Prostate gland (tissue), 2 donors: ENCODE measurements around the gene WDR82. TPM values are rescaled to one million over a fixed set of nuclear protein-coding genes. Genes with fewer than 3 reads are reported as not detected.
"Not testable (repeated sequence)": the region's sequence is repeated elsewhere in the genome, so short reads cannot be mapped to it uniquely, and the experiment has no call there.

Experiments used
- DNase-seq: peaks from one replicate; pipeline ENCODE4 v3.0.0-alpha.2; 2019; ENCODE audit warnings: low spot score
- H3K27ac ChIP-seq, 2 donors: fragments of 200-600 bp; sonication (generic); 2 replicates each; pipeline ENCODE4 v1.5.1; 2017 to 2019
- H3K27me3 ChIP-seq: fragments of 200-600 bp; sonication (generic); replicated peaks from 2 replicates; pipeline ENCODE4 v1.5.1; 2019; ENCODE audit not compliant: insufficient read depth
- H3K36me3 ChIP-seq, 2 donors: fragments of 200-600 bp; sonication (generic); 1 replicate in 1 of 2; 2 replicates in 1 of 2; pipeline versions ENCODE4 v1.5.1 to v1.8.1; 2017 to 2019
- H3K4me1 ChIP-seq: fragments of 200-600 bp; sonication (generic); replicated peaks from 2 replicates; pipeline ENCODE4 v1.5.1; 2019
- H3K4me3 ChIP-seq, 2 donors: fragments of 200-600 bp; sonication (generic); 2 replicates each; pipeline ENCODE4 v1.5.1; 2017 to 2019
- H3K9me3 ChIP-seq: fragments of 200-600 bp; sonication (generic); 2 replicates; pipeline ENCODE4 v1.5.1; 2017
- POLR2A ChIP-seq: fragments of 450-650 bp; IDR thresholded peaks from one replicate; pipeline ENCODE4 v1.6.1; 2016; ENCODE audit warnings: antibody characterized with exemption, mild to moderate bottlenecking
- POLR2AphosphoS5 ChIP-seq: sonication (generic); formaldehyde crosslinking; IDR thresholded peaks from one replicate; pipeline ENCODE4 v1.6.1; 2017; ENCODE audit warnings: antibody characterized with exemption
- WGBS: methylation state at CpG from one replicate; pipeline ENCODE4 v1.1.5; 2018; 5-methylcytosine and 5-hydroxymethylcytosine counted together
- intact Hi-C: fragments of 100-400 bp; cut with DNase I; formaldehyde crosslinking; loops from one replicate; pipeline ENCODE4 v1.14.2; 2022
- total RNA-seq, 2 donors: library from RNA; depleted of rRNA; stranded (reverse); fragments of >200 nt; gene quantifications; one replicate each; pipeline ENCODE4 v1.1.0, GENCODE V29; 2016
- TF ChIP-seq, protein P1 (sequence below), 4 experiments: fragments of 200-600 bp in 2 of 4; fragments of 450-650 bp in 2 of 4; sonication (generic) in 2 of 4; IDR thresholded peaks; 1 replicate in 3 of 4; 2 replicates in 1 of 4; pipeline ENCODE4 v1.5.1; 2016 to 2019; ENCODE audit warnings: antibody characterized with exemption in 4 of 4, mild to moderate bottlenecking in 2 of 4, moderate library complexity in 2 of 4

Gene WDR82
- total RNA-seq, 2 donors from 2014 or later, result 52.4 to 86.9 TPM

DNA sequence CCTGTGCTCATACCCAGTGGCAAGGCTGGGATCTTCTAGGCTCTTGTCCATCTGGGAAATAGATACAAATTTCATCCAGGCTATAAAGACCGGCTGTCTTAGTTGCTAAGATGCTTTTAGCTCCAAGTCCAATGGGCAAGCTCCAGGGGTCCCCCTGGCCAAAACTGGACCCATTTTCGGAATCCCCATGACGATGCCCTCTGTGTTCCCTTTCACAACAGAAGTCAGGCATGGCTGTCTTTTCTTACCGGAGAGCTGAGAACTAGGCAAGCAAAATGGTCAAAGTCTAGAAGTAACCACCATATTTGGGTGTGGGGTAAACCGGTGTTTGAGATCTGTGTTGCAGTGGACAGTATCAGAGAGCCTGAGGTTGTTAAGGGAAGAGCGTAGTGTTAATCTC is 10.2 kb upstream of the WDR82 start:
- DNase-seq, result no peak
- Histone ChIP-seq H3K4me1 (no peaks in the 10 kb centered on the region), H3K27me3 (no peaks in the 10 kb centered on the region), H3K27ac (no peak overlapping the region), H3K36me3 (no peaks in the 10 kb centered on the region), H3K9me3 (no peaks in the 10 kb centered on the region), H3K4me3 (peak overlapping the region in 1 of 2 donors; percentile 91)
- WGBS, result 91% methylated on average over 6 of the region's 6 CpGs
- intact Hi-C loops, result loop anchor here (5.0 kb wide), 1 partner anchor 51 kb away; the partner anchor contains the start of gene TWF2
- TF ChIP-seq POLR2AphosphoS5, result no peak

- TF ChIP-seq POLR2A (no peak), POLR2AphosphoS5 (peak; percentile 77)
- Histone ChIP-seq H3K9me3 (no peaks in the 10 kb centered on the region), H3K4me1 (no peaks in the 10 kb centered on the region), H3K4me3 (peak overlapping the region; percentile 91 to 95), H3K27me3 (no peaks in the 10 kb centered on the region), H3K27ac (peak overlapping the region; percentile 99 to 100), H3K36me3 (no peaks in the 10 kb centered on the region)
- intact Hi-C loops, result loop anchor here (5.0 kb wide), 1 partner anchor 49 kb away; the partner anchor contains the start of gene TWF2
- 35% methylated on average over 8 of the region's 8 CpGs for WGBS
- DNase-seq, result peak; percentile 58
Observed at GRCh38 chr3:52286777-52287110, 8.3 kb upstream of the WDR82 start.

GRCh38 chr3:52284051-52284450 is 5.6 kb upstream of the WDR82 start:
- H3K27ac ChIP-seq, intact Hi-C loops: not testable (repeated sequence)
- 84% methylated on average over 4 of the region's 4 CpGs for WGBS

DNA sequence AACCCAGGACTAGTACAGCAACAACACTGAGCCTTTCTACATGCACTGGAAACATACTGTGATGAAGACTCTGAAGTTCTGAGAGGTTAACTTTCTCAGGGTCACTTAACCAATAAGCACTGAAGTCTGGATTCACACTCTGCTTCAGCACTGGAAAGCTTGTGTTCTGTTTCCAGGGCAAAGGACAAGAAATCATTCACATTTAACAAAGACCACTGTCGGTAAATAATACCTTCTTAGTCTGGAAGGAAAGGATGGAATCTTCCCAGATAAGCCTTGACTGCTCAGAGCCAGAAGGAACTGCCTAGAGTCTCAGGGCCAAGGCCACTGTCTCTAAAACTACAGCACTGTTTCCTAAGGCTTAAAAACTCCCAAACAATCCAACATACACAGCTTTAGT is 4.9 kb upstream of the WDR82 start:
- TF ChIP-seq, protein P1, sequence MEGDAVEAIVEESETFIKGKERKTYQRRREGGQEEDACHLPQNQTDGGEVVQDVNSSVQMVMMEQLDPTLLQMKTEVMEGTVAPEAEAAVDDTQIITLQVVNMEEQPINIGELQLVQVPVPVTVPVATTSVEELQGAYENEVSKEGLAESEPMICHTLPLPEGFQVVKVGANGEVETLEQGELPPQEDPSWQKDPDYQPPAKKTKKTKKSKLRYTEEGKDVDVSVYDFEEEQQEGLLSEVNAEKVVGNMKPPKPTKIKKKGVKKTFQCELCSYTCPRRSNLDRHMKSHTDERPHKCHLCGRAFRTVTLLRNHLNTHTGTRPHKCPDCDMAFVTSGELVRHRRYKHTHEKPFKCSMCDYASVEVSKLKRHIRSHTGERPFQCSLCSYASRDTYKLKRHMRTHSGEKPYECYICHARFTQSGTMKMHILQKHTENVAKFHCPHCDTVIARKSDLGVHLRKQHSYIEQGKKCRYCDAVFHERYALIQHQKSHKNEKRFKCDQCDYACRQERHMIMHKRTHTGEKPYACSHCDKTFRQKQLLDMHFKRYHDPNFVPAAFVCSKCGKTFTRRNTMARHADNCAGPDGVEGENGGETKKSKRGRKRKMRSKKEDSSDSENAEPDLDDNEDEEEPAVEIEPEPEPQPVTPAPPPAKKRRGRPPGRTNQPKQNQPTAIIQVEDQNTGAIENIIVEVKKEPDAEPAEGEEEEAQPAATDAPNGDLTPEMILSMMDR (IDR thresholded peaks at IDR 0.05), result no peak
- TF ChIP-seq POLR2A (no peak), POLR2AphosphoS5 (no peak)
- H3K4me1 ChIP-seq, result no peaks in the 10 kb centered on the region
- H3K9me3 ChIP-seq, result no peaks in the 10 kb centered on the region
- no peak for DNase-seq
- 35% methylated on average over 1 of the region's 1 CpG for WGBS
- H3K27me3 ChIP-seq, result no peaks in the 10 kb centered on the region
- H3K4me3 ChIP-seq, result no peak overlapping the region
- no peak overlapping the region for H3K27ac ChIP-seq
- no peaks in the 10 kb centered on the region for H3K36me3 ChIP-seq
- intact Hi-C loops, result no loop called here

More at GRCh38 chr3:52284051-52284450, 5.6 kb upstream of the WDR82 start:
- not testable (repeated sequence) for H3K9me3 ChIP-seq, H3K27me3 ChIP-seq, DNase-seq, H3K36me3 ChIP-seq, H3K4me1 ChIP-seq, H3K4me3 ChIP-seq

DNA sequence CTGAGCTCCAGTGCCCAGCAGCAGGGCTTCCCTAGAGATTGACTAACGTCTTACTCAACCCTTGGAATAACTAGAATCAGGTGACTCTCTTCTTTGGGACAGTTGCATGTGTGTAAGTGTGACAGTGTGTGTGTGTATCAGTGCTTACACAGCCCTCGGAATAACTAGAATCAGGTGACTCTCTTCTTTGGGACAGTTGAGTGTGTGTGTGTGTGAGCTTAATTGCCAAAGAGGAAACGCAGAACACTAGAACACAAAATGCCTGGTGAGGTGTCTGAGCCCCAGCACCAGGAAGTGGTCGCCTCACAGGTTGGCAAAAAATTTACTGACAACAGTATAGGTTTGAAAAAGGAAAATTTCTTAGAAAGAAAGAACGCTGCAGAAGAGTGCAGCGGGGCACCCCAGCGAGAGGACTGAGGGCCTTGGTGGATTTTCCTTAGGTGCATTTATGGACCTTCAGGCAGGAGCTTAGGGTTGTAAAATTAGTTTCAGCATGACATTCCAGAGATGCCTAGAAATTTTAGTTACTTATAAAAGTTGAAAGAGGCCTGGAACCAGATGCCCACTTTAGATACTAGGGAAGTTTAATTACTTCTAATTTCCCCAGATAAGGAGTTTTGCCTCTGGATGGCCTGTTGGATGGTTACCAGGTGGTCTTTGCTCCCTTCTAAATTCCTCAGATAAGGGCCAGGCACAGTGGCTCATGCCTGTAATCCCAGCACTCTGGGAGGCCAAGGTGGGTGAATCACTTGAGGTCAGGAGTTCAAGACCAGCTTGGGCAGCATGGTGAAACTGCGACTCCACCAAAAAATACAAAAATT is 3.7 kb upstream of the WDR82 start:
- Histone ChIP-seq H3K27ac (no peak overlapping the region), H3K4me1 (no peaks in the 10 kb centered on the region)
- intact Hi-C loops, result no loop called here

GRCh38 chr3:52280050-52280461 is 1.6 kb upstream of the WDR82 start:
- Histone ChIP-seq H3K4me1 (no peaks in the 10 kb centered on the region), H3K27ac (peak overlapping the region; percentile 95 to 96), H3K9me3 (no peaks in the 10 kb centered on the region), H3K36me3 (no peaks in the 10 kb centered on the region), H3K4me3 (no peak overlapping the region), H3K27me3 (no peaks in the 10 kb centered on the region)
- intact Hi-C loops, result no loop called here
- DNase-seq, result no peak
- 5% methylated on average over 6 of the region's 6 CpGs for WGBS
- TF ChIP-seq, protein P1 (IDR thresholded peaks at IDR 0.05), result no peak
- TF ChIP-seq POLR2AphosphoS5, result peak; percentile 7
- TF ChIP-seq POLR2A, result no peak

More for the DNA sequence above, 3.7 kb upstream of the WDR82 start:
- no peak overlapping the region for H3K4me3 ChIP-seq
- TF ChIP-seq, protein P1 (IDR thresholded peaks at IDR 0.05), result no peak
- TF ChIP-seq POLR2AphosphoS5, result no peak
- no peak for TF ChIP-seq POLR2A
- H3K27me3 ChIP-seq, result no peaks in the 10 kb centered on the region
- WGBS, result 52% methylated on average over 8 of the region's 8 CpGs
- no peaks in the 10 kb centered on the region for H3K36me3 ChIP-seq
- no peak for DNase-seq
- H3K9me3 ChIP-seq, result no peaks in the 10 kb centered on the region
